NCI-H446 treated with DMSO at 0.1 percent for 48 hours (cell line): ENCODE data around the gene ERLIN1.

Experiments
- DNase-seq: peaks from one replicate; lab custom pipeline; 2025; lab: John Stamatoyannopoulos, UW

The ERLIN1 gene

DNA sequence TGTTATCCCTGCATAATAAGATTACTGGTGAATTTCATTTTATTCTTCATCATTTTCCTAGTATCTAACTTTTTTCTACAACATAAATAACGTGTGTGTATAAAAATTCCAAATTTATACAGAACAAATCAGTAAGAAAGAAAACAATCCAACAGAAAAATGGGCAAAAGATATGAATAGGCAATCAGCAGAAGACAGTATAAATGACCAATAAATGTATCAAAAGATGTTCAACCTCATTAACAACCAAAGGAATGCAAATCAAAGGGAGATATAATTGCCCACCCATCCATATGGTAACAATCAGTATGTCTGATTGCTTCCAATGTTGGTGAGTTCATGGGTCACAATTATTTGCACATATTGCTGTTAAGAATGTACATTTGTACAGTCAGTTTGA is 13.5 kb downstream of the ERLIN1 start:
- no peak for DNase-seq

DNA sequence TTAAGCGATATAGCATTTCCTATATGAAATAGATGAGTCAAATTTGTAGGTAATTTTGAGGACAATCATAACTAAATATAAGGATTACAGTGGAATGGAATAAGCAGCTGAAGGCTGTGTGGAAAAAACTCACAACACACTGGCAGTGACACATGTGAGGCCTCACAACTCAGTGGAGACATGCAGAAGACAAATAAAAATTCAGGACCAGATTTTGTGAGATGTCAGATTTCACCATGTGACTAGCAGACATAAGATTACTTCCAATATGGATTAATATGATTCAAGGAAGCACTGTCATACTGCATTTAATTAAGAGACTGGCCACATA is 17.6 kb downstream of the ERLIN1 start:
- DNase-seq = no peak

DNA sequence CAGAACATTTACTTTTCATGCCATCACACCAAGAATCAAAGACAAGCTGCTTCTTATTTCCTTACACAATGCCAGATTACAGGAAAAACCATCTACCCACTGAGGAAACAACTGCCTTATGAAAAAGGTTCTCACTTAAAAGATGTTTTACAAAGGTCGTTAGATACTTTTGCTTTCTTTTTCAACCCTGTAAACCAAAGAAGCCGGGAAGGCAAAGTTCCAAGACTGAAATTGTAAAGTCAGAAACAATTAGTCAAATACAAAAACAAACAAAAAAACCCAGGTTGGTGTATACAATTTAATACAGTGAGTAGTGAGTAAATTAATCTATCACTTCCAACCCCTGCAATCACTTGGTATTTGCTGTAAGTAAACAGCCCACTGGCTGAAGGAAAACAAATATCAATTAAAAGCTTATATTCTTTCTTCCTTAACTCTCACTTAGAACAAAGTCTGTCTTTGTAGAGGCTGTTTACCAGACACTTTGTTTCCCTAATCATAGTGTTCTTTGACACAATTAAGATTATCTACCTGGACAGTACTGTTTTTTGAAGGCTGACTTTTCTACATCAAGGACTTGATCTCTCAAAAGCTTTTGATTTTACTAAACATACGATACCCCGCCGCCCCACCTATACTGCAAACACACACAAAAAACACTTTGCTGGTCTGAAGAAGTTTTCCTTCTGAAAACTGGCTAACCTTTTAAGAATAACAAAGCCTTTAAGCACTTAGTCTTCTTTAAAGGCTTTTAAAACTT is 18.1 kb downstream of the ERLIN1 start:
- DNase-seq = no peak

DNA sequence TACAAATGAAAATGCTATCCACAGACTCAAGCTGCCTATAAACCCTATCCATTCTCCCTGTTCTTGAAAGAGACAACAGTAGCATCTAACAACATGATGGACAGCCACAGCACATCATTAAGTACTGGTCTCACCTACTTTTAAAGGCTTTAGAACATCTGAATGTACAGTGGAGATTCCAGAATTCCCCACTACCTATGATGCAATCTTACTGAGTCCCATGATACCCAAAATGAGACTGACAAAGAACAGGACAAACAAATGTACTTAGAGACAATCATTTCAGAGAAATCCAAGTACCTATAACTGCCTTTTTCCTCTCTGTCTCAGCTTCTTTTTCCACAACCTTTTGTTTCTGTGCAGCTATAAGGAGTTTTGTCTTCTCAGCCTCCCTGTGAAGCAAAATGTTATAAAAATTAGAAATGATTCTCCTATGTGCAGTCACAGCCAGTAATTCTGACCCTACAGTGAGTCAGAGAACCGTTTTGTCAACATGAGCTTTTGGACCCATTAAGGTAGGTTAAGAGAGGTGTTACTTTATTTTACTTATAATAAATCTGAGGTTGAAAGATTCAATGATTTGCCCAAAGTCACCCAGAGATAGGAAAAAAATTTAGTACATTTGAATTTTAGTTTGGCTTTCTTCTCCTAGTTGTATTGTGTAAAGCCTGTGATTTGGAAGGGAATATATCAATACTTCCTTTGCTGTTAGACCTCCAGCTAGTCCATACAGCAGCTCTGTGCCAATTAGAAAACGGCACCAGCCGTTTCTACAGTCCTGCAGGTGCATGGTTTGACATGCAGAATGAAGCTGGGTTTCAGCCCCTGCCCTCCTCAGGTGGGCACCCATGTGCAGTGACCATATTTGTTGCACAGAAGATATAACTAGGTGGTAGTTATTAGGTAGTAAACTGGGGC is 21.9 kb downstream of the ERLIN1 start:
- no peak for DNase-seq

DNA sequence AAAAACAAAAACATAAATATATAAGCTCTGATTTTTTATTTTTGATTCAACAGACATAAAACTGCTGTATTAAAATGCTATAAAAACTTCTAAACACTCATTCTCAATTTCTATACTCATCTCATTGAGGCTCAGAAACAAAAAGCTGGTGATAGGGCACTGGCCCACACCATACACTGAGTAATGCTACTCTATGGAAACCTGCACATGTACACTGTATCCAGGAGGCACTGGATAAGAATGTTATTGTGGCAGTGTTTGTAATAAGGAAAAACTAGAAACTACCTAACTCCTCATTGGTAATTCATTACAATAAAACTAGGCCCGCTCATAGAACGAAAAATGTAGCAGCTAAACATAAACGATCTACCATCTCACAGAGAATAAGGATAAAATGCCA is 23.1 kb downstream of the ERLIN1 start:
- DNase-seq = no peak

DNA sequence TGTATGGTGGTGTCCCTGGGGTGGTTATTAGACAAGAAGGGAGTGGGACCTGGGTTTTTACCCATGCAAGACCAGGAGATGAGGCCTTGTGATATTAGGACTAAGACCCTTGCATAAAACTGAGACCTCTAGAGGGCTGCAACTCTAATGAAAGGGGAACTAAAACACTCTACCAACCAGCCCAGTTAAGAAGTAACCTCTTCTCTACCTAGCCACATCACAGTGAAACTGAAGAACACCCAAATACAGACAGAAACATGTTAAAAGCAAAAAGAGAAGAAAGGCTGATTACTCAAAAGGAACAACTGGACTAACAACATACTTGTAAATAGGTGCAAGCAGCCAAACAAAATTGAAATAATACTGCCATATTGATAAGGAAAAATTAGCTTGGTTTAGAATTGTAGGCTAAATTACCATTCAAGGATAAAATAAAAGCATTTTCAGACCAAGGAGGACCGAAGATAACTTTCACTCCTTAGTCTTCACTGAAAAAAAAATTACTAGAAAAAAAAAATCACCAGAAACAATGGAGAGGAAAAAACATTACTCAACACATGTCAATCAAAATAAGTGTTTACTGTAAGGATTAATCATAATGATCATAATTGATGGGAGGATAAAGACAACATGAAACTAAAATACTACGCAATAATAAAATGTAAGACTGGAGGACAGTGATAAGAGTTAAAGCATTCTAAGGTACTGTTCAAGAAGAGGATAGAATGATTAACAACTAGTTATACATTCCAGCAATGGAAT is 27.6 kb downstream of the ERLIN1 start:
- no peak for DNase-seq

DNA sequence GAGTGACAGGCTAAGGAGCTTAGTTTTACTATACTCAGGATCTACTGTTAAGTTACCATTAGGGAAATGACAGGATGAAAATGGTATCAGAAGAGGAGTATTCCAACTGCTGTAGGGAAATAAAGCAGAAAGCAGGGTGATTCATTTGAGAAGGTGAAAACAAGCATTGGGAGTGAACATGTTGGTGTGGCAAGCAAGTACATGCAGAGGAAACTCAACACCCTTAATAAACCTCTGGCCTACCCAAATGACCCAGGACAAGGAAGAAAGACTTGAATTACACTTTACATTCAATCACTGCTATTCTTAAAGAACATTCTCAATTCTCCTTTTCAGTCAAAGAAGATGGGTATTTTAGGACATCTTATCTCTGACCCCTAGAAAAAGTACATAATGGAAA is 28.7 kb downstream of the ERLIN1 start:
- no peak for DNase-seq

DNA sequence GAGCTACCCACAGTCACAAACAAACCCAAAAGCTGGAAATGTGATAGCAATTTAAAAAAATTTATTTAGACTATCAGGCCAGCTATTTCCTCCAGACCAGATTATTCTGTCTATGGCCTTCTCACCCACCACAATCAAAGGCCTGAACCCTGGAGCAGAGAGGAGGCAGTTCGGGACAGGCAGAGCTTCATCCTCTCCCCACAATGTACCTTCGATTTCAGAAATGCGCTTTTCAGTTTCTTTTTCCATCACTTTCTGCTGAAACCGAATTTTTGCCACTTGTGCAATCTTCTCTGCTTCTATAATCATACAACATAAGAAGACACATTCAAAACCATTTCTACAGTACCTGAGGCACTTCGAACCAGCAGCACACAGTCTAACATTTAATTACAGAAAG is 29.9 kb downstream of the ERLIN1 start:
- no peak for DNase-seq

DNA sequence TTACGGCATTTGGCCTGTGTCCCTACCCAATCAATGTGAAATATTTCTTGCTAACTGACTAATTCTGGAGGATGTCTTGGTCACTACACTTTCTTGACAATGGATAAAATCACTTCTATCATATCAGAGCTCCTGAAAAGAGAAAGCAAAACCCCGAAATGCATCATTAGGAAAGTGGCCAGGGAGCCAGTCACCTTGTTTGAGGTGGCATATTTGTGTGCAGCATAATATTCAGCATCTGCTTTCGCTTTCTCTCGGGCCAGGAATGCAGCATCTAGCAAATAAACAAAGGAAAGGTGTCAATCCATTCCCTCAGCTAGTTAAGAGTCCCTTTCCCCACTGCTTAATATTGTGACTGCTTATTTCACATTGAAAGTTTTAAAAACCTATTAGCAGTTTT is 31.2 kb downstream of the ERLIN1 start:
- DNase-seq = no peak

DNA sequence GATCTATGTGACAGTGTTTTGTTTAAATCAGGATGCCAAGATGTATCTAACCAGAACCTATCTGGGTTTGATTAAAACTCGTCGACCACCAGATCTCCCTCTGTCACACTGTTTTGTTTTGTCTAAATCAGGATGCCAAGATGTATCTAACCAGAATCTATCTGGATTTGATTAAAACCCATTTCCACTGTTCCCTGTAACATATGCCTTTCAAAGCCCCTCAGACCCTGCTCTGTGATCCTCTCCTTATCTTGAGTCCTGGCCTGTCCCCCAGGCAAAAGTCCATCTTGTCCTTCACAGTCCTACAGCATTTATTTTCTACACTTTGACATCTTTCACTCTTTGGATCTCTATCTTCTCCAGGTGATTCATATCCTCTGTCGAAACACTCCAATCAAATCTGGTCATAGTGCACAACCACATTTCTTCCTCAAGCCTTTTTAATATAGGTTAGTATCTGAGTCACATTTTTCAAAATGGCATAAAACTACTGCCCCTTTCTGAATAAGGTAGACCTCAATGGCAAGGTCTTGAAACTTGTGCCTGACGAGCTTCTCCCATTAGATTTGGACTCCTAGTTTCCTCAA is 32.5 kb downstream of the ERLIN1 start:
- no peak for DNase-seq

DNA sequence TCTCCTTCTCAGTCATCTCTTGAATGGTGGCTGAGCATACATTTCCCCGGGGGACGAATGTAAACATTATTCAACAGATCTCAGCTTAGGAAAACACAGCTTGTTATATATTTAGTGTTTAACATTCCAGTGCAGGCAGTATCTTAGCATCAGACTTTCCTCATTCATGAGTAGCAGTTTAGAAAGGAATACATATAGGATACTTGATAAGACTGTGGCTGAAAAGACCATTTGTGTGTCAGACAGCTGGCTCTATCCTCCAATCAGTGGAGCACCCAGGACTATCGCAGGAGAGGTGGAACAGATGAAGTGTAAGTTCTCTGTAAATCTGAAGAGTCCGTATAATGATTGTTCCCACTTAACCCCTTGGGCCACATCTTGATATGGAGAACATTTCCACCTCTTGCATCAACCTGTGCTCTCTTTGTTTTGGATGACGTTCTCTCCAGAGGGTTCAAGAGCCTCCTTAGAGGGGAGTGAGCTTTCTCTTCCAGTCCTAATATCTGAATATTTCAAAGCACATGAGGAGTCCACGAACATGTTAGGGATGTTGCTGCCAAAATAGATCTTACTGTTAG is 34.0 kb downstream of the ERLIN1 start:
- no peak for DNase-seq

DNA sequence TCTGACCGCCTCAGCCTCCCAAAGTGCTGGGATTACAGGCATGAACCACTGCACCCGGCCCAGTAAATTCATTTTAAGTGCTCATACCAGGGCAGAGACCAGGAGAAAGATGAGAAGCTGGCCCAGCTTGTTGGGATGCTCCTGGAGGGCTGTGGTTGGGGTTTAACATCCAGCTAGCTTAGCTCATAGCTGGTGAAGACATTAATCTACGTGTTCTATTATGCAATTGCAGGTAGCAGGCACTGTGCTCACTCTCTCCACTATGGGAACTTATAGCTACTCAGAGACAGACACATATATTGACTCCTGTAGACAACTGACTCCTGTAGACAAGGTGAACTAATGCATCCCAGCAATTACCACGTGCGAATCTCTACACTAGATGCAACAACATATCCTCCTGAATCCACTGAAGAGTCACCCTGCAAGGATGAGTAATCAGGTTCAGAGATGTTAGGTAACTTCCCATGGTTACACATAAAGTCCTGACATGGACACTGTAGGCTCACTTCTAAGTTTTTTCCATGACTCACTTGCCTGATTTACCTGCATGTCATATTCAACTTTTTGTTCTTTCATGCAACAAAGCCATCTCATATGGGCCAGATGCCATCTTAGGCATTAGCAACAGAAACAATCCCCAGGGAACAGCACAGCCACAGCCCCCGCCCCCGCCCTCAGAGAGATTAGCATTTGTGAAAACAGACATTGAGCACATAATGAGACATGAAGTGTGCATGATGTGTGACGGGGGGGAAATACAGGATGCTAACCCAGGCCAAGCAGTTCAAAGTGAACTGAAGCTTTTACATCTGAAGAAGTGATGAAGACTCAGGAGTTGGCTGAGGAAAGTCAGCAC is 37.2 kb downstream of the ERLIN1 start:
- DNase-seq = no peak

DNA sequence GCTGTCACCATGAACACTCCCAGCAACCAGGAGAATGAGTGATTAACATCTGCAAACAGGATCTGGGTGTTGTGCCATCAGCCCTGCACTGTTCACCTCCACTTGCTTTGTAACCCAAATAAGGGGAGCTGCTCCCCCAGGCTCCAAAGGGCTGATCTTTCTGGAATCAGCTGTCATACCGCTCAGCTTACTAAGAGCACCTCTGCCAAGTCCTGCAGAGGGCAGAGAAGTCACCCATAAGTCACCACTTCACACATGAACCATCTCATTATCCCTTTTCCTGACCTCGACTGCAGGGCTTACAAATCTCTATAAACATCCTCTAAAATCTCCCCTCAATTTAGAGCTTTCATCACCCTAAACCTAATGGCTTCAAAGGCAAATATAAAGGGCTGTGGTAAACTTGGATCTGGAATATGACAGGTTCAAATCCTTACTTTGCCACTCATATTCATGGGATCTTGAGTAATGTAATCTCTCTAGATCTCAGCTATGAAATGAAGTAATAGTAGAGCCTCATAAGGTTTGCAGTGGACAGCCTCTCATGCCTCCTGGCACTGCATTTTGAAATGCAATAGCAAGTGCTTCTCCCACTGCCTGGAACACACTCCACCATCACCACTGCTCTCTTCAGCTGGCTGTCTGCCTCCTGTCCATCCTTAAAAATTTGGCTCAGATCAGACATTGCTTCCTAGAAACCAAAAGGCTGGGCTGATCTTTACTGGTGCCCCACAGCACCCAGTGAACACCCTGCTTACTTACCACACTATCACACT is 38.8 kb downstream of the ERLIN1 start:
- no peak for DNase-seq

DNA sequence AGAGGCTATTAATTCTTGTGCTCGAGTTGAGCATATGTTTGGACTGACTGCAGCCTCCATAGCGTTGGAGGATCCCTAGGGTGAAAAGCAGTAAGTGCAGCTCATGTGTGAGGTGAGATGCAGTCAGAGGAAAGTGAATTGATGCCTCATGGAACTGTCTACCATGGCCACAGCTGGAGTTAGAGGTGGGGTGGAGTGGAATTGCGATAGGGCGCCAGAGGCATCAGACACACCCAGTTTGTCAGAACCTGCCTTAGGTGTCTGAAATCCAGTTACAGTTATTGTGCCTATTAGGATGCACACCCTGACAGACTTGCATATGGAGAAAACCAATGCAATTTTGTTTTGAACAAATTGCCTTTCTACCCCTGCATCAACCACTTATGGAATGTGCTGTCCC is 39.4 kb downstream of the ERLIN1 start:
- DNase-seq = no peak

DNA sequence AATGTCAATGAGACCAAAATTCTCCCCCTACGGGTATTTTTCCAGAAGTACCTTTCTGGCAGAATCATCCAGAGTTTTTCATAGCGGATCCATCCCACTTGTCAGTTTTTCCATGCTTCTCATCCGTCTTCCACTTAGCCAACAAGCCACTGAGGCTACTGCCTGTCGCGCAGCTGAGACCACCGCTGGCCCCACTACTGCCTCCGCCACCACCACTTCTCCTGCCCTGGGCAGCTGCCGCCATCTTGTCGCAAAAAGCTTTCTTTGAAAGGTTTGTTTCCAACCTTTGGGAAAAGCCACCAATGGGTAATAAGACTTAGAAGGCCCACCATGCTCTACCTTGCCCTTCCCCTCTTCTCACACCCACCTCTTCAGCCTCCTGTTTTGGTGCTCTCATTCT is 42.1 kb downstream of the ERLIN1 start:
- no peak for DNase-seq

DNA sequence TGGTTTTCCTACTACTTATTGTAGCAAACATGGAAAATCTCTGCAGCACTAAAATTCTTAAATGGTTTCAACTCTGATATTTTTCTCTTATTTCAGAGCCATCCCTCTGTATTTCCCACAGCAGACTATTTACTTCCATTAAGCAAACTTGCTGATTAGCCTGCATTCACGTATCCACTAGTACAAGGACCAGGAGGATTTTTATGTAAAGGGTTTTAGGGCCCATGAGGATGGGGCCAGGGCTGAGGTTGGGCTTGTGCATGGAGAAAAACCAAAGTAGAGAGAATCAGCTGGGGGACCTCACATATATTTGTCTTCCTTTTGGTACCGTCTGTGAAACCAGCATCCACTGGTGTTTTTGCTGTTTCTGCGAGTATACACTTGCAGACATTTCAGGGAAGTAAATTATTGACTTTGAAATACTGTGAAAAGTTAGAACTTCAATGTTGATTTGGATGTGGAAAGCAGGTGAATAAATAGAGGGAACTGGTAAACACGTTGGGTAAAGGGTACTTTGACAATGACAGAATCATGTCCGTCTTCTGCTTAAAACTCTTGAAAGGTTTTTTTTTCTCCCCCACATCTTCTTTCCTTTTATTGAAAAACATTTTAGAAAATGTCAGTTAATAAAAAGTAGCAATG is 44.3 kb downstream of the ERLIN1 start:
- no peak for DNase-seq

DNA sequence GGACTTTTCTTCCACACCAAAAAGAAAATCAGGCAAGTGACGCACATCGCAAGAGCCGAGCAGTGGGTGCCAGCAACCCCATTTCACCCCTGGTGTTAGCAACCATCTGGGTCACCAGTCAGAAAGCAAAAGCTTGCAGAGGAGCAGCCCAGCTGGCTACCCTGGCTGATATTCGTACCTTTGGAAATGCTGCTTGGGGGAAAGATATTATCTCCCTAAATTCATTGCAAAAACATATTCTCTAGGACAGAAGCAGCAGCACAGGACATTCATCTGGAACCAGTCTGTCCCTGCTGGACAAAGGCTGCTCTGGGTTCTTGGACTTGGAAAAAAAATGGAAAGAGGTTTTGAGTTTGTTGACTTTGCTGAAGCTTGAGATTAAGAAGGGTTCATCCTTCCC is 45.8 kb downstream of the ERLIN1 start:
- DNase-seq = no peak

DNA sequence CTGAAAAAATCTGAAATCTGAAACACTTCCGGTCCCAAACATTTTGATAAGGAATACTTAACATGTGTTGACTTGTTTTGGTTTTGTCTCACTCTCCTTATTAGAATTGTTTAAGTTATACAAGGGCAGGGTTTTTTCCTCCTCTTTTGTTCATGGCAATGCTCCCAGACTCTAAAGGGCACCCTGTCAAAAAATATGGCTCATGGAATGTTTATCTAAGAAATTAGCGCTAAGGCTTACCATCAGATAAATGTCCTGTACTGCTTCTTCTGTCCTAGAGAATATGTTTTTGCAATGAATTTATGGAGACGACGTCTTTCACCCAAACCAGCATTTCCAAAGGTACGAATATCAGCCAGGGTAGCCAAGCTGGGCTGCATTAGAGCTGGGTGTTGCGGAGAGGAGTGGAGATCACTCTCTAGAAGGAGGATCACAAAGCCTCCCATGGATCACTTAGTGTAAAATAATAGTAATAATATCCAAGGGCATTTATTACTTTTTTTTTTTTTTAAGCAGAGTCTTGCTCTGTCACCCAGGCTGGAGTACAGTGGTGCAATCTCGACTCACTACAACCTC is 46.8 kb downstream of the ERLIN1 start:
- no peak for DNase-seq

DNA sequence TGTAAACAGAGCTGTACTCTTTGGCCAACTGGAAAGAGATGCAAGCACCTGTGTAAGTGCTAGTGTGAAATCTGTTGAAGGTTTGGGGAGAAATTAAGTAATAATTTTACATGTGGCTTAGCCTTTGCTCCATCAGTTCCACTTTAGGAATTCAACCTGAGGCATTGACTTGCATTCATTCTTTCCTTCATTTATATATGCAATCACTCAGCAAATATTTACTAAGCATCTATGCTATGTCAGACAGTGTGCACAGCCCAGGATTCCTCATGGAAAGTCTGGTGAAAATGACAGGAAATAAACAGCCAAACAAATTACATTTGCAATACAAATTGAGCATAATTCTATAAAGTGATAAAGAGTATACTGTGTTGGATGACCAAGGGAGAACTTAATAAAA is 50.3 kb downstream of the ERLIN1 start:
- DNase-seq = no peak
